AG10803 (cell line): ENCODE measurements around the gene SWT1.
A peak's percentile ranks its signal among the peaks of the same experiment; 100 is the strongest.

Experiments
- DNase-seq: peaks from one replicate; pipeline ENCODE4 v3.0.0; 2010; ENCODE audit warnings: low read depth
- H3K4me3 ChIP-seq: 2 replicates; pipeline ENCODE4 v1.5.1; 2011; ENCODE audit warnings: mild to moderate bottlenecking, low read length, control low read depth
- TF ChIP-seq, protein P1 (sequence below): conservative IDR thresholded peaks from 2 replicates; pipeline ENCODE4 v1.5.1; 2011; ENCODE audit warnings: mild to moderate bottlenecking, low read length, control low read depth, inconsistent platforms

Gene SWT1

DNA sequence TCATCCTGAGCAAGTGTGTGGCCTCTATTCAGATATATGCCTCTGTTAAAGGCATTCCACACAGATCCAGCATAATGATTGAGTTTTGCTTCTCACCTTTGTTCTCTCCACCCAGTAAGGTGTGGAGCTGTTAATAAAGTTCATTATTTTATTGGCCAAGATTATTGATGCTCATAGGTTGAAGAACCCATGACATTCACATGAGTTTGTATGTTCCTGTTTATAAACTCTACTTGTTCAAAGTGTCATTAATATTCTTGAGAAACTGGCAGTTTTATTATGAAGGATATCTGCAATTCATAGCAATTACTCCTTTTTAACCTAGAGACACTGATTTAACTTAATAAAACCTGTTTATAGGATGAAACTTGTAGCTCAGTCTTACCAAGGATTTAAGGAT lies 138.1 kb downstream of the SWT1 start:
- no peak for DNase-seq
- no peak overlapping the region for H3K4me3 ChIP-seq
- TF ChIP-seq, protein P1, sequence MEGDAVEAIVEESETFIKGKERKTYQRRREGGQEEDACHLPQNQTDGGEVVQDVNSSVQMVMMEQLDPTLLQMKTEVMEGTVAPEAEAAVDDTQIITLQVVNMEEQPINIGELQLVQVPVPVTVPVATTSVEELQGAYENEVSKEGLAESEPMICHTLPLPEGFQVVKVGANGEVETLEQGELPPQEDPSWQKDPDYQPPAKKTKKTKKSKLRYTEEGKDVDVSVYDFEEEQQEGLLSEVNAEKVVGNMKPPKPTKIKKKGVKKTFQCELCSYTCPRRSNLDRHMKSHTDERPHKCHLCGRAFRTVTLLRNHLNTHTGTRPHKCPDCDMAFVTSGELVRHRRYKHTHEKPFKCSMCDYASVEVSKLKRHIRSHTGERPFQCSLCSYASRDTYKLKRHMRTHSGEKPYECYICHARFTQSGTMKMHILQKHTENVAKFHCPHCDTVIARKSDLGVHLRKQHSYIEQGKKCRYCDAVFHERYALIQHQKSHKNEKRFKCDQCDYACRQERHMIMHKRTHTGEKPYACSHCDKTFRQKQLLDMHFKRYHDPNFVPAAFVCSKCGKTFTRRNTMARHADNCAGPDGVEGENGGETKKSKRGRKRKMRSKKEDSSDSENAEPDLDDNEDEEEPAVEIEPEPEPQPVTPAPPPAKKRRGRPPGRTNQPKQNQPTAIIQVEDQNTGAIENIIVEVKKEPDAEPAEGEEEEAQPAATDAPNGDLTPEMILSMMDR = no peak

DNA sequence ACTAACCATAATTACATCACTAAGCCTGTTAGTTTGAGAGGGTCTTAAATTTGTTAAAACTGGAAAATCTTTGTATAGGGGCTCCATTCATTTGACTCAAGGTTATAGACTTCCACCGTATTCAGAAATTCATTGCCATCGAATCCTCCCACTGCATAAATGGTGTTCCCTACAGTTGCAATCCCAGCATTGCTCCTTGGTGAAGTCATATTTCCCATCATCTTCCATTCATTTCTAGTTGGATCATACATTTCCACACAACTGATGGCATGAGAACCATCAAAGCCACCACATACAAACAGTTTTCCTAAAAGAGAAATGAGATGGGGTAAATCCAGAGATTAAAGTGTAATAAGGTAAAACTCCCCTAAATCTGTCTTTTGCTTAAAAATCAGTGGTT lies 141.0 kb downstream of the SWT1 start:
- no peak overlapping the region for H3K4me3 ChIP-seq
- TF ChIP-seq, protein P1 = no peak
- peak; percentile 48 for DNase-seq

DNA sequence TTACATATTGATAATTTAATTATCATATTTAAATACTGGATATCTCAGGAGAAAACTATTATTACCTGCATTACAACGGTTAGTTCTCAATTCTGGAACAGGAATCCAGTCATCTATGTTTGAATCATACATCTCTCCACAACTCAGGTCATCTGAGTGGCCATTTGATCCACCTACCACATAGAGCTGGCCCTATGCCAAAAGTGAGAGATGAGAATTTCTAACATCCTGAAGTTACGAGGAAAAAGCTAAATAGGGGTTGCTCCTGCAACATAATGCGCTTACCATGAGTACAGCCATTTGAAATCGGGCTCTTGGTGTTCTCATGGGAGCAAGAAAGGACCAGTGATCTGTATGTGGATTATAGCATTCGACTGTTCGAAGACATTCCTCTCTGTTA lies 143.2 kb downstream of the SWT1 start:
- no peak overlapping the region for H3K4me3 ChIP-seq
- no peak for DNase-seq
- TF ChIP-seq, protein P1 = no peak

DNA sequence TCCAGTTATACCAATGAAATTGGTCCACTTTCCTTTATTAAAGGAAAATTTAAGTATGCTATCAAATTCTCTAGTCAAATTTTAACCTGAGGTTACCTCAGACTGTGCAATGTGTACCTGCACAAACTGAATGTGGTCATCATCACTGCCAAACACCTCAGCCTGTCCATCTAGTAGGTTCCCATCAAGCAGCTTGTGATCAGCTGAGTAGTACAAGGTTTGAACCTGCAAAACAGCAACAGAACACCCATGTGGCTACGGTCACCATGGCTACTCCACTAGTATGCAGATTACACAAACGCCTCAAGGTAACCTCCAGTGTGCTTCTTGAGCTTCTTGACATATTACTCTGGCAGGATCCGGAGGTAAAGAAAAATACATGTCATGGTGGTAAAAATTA lies 148.5 kb downstream of the SWT1 start:
- TF ChIP-seq, protein P1 = no peak
- DNase-seq = no peak
- no peak overlapping the region for H3K4me3 ChIP-seq

DNA sequence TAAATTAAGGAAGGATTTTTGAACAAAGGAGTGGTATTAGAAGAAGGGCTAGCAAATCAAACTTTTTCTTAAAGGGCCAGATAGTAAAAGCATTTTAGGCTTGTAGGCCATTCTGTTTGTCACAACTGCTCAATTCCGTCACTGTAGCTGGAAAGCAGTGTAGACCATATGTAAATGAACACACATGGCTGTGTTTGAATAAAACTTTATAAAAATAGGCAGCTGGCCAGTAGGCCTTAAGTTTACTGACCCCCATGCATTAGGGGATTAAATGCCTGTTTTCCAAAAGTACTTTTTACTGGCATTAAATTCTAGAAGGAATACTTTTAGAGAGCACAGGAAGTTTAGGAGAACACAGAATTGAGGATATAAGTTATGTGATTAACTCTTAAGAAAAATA lies 151.2 kb downstream of the SWT1 start:
- H3K4me3 ChIP-seq = no peak overlapping the region
- no peak for DNase-seq
- TF ChIP-seq, protein P1 = no peak

DNA sequence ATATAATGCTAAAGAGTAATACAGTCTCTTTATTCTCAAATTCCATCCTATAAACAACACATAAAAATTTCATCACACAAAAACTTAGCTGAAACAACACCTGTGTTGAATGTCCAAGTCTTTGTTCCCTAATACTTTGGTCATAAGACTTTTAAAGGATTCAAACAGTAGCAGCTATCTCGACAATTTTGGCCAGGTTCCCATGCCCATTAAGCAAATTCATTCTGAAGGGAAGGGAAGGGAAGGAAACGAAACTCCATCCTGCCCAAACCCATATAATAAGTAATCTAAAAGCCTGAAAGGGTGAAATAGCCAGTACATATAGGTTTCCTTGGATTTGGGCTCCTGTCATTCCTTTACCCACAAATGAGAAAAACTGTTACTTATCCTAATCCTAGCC lies 152.6 kb downstream of the SWT1 start:
- no peak overlapping the region for H3K4me3 ChIP-seq
- TF ChIP-seq, protein P1 = no peak
- no peak for DNase-seq

DNA sequence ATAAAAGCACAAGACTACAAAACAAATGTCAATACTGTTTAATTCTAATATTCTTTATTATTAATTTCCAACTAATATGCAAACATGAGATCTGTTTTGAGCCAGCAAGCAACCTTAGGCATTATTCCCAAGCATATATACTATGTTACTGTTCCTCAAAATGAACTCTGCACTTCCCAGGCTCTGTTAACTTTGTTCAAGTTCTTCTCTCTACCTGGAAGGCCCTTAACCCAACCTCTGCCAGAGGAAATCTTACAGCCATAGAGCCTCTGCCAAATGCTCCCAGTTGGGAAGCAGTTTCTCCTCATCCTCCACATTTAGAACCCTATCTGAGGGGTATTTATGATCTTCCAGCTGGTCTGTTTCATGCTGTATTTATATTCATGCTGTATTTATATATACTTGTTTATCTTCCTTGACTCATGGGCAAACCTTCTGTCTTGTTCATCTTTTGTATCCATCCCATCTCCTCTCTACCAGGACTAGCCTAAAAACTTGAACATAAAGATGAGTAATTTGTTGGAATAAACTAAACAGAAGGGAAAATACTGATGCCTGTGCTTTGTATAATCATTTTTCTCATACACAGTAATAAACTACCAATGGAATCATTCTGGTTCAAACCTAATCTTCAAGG lies 154.7 kb downstream of the SWT1 start:
- TF ChIP-seq, protein P1 = no peak
- no peak for DNase-seq
- no peak overlapping the region for H3K4me3 ChIP-seq
